Spleen (tissue), 7 donors: Measurements from ENCODE around the gene DPF1.

ENCODE experiments used
- CTCF ChIP-seq, 11 experiments: fragments of 200-600 bp in 7 of 11; fragments of 450-650 bp in 4 of 11; sonication (generic) in 4 of 11; IDR thresholded peaks in 8 of 11; conservative IDR thresholded peaks in 3 of 11; 1 replicate in 7 of 11; 2 replicates in 4 of 11; pipeline versions ENCODE4 v1.4.0 to v1.8.0; 2016 to 2021; ENCODE audit warnings: antibody characterized with exemption in 11 of 11, inconsistent platforms in 4 of 11, mild to moderate bottlenecking in 1 of 11
- POLR2A ChIP-seq, 3 donors: fragments of 450-650 bp; IDR thresholded peaks; one replicate each; pipeline ENCODE4 v1.5.1; 2017; ENCODE audit warnings: antibody characterized with exemption in 3 of 3, mild to moderate bottlenecking in 1 of 3
- donor health status: DM: no; HTN: no; CAD: no; lungs with moderate emphysema.
- donor health status: DM: no; HTN: no; CAD: no.
- donor health status: DM: no; HTN: no; CAD: no.

- TF ChIP-seq CTCF (IDR thresholded peaks at IDR 0.05 in 8 of 11, conservative IDR thresholded peaks at IDR 0.05 in 3 of 11), result no peak
- no peak for TF ChIP-seq POLR2A (IDR thresholded peaks at IDR 0.05)
Measured at GRCh38 chr19:38175422-38175821, 48.6 kb downstream of the DPF1 start.
